RWPE2 (cell line): ENCODE measurements around the gene SYCP2.
"Not testable (repeated sequence)": the region's sequence is repeated elsewhere in the genome, so short reads cannot be mapped to it uniquely, and the experiment has no call there.

Experiments used
- ATAC-seq: fragments of 200-7000 bp; cut with Tn5 transposase; 3 replicates; pipeline ENCODE4 v1.9.1; 2021; ENCODE audit warnings: low read depth
- DNase-seq: peaks from one replicate; pipeline ENCODE4 v3.0.0-alpha.2; 2020; ENCODE audit warnings: low spot score
- H3K27ac ChIP-seq: fragments of 450-650 bp; 2 replicates; pipeline ENCODE4 v1.5.1; 2017; ENCODE audit warnings: mild to moderate bottlenecking; ENCODE audit not compliant: poor library complexity, severe bottlenecking
- H3K27me3 ChIP-seq: fragments of 250-450 bp; sonication (Bioruptor Pico); 2 replicates; pipeline ENCODE4 v1.5.1; 2021; ENCODE audit warnings: mild to moderate bottlenecking, moderate library complexity; ENCODE audit not compliant: insufficient read depth, poor library complexity, severe bottlenecking
- H3K36me3 ChIP-seq: fragments of 250-450 bp; sonication (Bioruptor Pico); 2 replicates; pipeline ENCODE4 v1.5.1; 2020; ENCODE audit warnings: low read depth, mild to moderate bottlenecking, moderate library complexity
- H3K4me1 ChIP-seq: fragments of 250-450 bp; sonication (Bioruptor Pico); 2 replicates; pipeline ENCODE4 v1.5.1; 2021; ENCODE audit warnings: mild to moderate bottlenecking, moderate library complexity; ENCODE audit not compliant: insufficient read depth, poor library complexity, severe bottlenecking
- H3K4me3 ChIP-seq: fragments of 250-450 bp; sonication (Bioruptor Pico); 2 replicates; pipeline ENCODE4 v1.5.1; 2021; ENCODE audit warnings: mild to moderate bottlenecking, moderate library complexity; ENCODE audit not compliant: severe bottlenecking
- H3K9me3 ChIP-seq: fragments of 250-450 bp; sonication (Bioruptor Pico); 2 replicates; pipeline ENCODE4 v1.5.1; 2021; ENCODE audit warnings: mild to moderate bottlenecking, moderate library complexity; ENCODE audit not compliant: severe bottlenecking
- CTCF ChIP-seq: fragments of 450-650 bp; IDR thresholded peaks from one replicate; pipeline ENCODE4 v1.5.1; 2017; ENCODE audit warnings: mild to moderate bottlenecking, moderate library complexity; ENCODE audit not compliant: poor library complexity, severe bottlenecking

The SYCP2 gene

DNA sequence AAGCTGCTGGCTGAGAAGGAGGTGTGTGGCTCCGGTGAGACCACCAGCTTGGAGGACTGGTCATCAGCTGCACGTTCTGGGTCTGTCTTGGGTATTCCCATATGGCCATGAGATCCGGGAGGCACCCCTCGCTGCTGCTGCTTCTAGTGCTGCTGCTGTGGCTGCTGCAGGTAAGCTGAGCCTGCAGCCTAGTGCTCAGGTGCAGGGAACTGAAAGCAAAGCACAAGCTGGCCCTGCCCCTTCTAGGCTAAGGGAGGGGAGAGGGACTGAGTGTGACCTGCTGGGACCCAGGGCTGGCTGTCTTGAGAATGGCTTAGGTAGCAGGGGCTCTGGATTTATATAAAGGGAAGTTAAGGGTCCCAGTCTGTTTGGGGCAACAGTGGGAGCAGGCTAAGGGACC is 25.2 kb upstream of the SYCP2 start:
- TF ChIP-seq CTCF: no peak
- Histone ChIP-seq H3K27me3 (no peaks in the 10 kb centered on the region), H3K27ac (no peak overlapping the region), H3K4me1 (peaks cover 16% of the 10 kb centered on the region), H3K9me3 (no peaks in the 10 kb centered on the region), H3K36me3 (no peaks in the 10 kb centered on the region), H3K4me3 (no peak overlapping the region)
- DNase-seq (no peak), ATAC-seq (no peak)

DNA sequence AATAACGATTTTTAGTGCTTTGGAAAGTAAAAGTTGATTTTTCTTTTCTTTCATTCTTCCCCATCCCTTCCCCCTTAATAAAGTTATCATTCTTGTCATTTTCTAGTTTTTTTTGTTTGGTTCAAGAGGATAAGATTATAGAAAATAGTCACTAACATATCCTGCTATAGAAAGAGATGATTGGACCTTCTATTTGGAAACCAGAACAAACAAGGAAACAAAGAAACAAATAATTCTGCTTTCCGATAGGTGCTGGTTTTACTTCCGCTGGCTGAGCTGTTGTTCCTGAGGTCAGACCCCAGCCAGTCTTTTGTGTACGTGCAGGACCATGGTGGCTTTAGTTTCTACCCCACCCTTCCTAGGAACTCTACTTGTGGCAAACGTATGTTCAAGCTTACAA is 24.7 kb upstream of the SYCP2 start, which contains the start of gene CDH26:
Gene CDH26, plus strand, starts transcription at position 301 of the 400 bp plus-strand sequence. CDS start 304 bp downstream, outside the sequence.
- no peak for ATAC-seq
- DNase-seq: no peak
- TF ChIP-seq CTCF: no peak
- no peaks in the 10 kb centered on the region for H3K36me3 ChIP-seq
- H3K9me3 ChIP-seq: no peaks in the 10 kb centered on the region
- H3K27ac ChIP-seq: no peak within 1 kb of the TSS
- peaks cover 16% of the 10 kb centered on the region for H3K4me1 ChIP-seq
- no peak within 1 kb of the TSS for H3K4me3 ChIP-seq
- no peaks in the 10 kb centered on the region for H3K27me3 ChIP-seq

GRCh38 chr20:59957568-59957967 is 24.1 kb upstream of the SYCP2 start:
- not testable (repeated sequence) for H3K4me3 ChIP-seq, DNase-seq, H3K27me3 ChIP-seq, H3K9me3 ChIP-seq, H3K36me3 ChIP-seq, ATAC-seq, H3K27ac ChIP-seq
- H3K4me1 ChIP-seq: peaks cover 16% of the 10 kb centered on the region

DNA sequence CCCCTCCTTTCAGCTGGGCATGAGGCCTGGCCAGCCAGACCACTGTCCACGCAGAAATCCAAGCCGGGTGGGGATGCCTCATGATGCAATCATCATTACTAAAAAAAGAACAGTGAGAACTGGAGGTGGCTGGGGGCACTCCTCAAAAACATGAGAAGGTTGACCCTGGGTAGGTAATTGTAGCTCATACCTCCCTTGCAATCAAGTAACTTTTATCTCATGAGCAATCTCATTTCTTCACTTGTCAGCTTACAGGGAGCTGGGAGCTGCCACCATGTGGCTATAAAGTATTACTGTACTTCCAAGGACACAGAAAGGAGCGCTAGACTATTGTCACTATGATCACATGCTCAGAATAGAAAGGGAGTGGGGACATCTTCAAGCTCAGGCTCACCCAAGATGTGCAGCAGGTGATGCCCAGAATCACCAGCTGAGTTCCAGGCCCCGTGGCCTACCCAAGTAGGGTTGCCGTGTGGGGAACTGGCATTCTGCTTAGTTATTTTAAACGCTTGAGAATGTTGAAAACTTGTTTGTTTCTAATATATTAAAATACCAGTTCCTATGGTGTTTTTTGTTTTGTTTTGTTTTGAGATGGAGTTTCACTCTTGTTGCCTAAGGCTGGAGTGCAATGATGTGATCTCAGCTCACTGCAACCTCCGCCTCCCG is 21.8 kb upstream of the SYCP2 start:
- peak; percentile 81 for TF ChIP-seq CTCF
- no peaks in the 10 kb centered on the region for H3K4me1 ChIP-seq
- H3K27ac ChIP-seq: no peak overlapping the region
- no peaks in the 10 kb centered on the region for H3K36me3 ChIP-seq
- no peaks in the 10 kb centered on the region for H3K9me3 ChIP-seq
- DNase-seq (no peak), ATAC-seq (peak; percentile 67)
- no peaks in the 10 kb centered on the region for H3K27me3 ChIP-seq
- no peak overlapping the region for H3K4me3 ChIP-seq

DNA sequence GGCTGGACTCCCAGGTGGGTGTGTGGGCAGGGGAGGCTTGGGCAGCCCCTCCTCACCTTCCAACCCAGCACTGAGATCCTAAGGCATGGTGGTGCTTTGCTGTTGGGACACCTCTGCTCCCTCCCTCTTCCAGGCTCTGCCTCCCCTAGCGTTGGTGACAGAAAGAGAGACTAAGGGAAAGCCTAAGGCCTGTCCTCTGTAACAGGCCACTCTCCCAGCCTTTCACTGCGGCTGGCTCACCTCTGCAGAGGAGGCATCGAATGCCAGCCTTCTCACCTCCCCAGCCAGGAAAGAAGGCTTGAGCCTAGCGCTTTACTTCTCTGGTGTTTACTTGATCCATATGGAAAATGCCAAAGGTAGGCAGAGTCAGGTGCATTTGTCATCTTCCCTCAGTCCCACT is 21.3 kb upstream of the SYCP2 start:
- ATAC-seq: peak; percentile 24; the same call in 2 of the 3 replicates
- Histone ChIP-seq H3K9me3 (no peaks in the 10 kb centered on the region), H3K4me1 (no peaks in the 10 kb centered on the region), H3K27ac (no peak overlapping the region), H3K36me3 (peaks cover 2% of the 10 kb centered on the region), H3K4me3 (no peak overlapping the region), H3K27me3 (no peaks in the 10 kb centered on the region)
- DNase-seq: no peak
- TF ChIP-seq CTCF: no peak
